Erythroblast (primary cell): ENCODE measurements around the gene STAT4.

Source experiments
- DNase-seq, 2 experiments: peaks; one replicate each; lab custom pipeline; 2025; lab: John Stamatoyannopoulos, UW
- GATA1 ChIP-seq: IDR thresholded peaks from 2 replicates; pipeline ENCODE4 v1.6.1; 2011; ENCODE audit warnings: low read depth, mild to moderate bottlenecking, control low read depth, low read length, moderate library complexity
- POLR2A ChIP-seq: IDR thresholded peaks from 2 replicates; pipeline ENCODE4 v1.6.1; 2011; ENCODE audit warnings: mild to moderate bottlenecking, low read length

STAT4 gene

GRCh38 chr2:190979906-190980629 is 170.7 kb downstream of the STAT4 start:
- TF ChIP-seq GATA1 (no peak), POLR2A (no peak)
- no peak for DNase-seq
